ENCODE measurements around the gene KLHL29.
"Not testable (repeated sequence)": the region's sequence is repeated elsewhere in the genome, so short reads cannot be mapped to it uniquely, and the experiment has no call there.

The KLHL29 gene

DNA sequence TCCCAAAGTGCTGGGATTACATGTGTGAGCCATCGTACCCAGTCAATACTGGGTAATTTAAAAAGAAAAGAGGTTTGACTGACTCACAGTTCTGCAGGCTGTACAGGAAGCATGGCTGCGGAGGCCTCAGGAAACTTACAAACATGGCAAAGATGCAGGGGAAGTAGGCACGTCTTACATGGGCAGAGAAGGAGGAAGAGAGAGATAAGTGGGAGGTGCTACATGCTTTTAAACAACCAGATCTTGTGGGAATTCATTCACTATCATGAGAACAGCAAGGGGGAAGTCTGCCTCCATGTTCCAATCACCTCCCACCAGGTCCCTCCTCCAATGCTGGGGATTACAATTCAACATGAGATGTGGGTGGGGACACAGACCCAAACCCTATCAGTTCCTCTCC is 349.4 kb downstream of the KLHL29 start:
- in situ Hi-C loops (cut with MboI; ENCODE audit: low sequenced_read_pairs), result no loop called here

DNA sequence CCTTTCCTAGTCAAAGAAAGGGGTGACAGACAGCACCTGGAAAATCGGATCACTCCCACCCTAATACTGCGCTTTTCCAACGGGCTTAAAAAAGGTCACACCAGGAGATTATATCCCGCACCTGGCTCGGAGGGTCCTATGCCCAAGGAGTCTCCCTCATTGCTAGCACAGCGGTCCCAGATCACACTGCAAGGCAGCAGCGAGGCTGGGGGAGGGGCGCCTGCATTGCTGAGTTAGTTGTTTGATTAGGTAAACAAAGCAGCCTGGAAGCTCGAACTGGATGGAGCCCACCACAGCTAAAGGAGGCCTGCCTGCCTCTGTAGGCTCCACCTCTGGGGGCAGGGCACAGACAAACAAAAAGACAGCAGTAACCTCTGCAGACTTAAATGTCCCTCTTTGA is 351.8 kb downstream of the KLHL29 start:
- in situ Hi-C loops (cut with MboI; ENCODE audit: low sequenced_read_pairs), result not testable (repeated sequence)

GRCh38 chr2:23745068-23745725 is 360.2 kb downstream of the KLHL29 start:
- in situ Hi-C loops (cut with MboI; ENCODE audit: low sequenced_read_pairs), result no loop called here

GRCh38 chr2:23745726-23746105 is 360.7 kb downstream of the KLHL29 start:
- in situ Hi-C loops (cut with MboI; ENCODE audit: low sequenced_read_pairs), result no loop called here

GRCh38 chr2:23746141-23746863 is 361.3 kb downstream of the KLHL29 start:
- in situ Hi-C loops (cut with MboI; ENCODE audit: low sequenced_read_pairs), result no loop called here

DNA sequence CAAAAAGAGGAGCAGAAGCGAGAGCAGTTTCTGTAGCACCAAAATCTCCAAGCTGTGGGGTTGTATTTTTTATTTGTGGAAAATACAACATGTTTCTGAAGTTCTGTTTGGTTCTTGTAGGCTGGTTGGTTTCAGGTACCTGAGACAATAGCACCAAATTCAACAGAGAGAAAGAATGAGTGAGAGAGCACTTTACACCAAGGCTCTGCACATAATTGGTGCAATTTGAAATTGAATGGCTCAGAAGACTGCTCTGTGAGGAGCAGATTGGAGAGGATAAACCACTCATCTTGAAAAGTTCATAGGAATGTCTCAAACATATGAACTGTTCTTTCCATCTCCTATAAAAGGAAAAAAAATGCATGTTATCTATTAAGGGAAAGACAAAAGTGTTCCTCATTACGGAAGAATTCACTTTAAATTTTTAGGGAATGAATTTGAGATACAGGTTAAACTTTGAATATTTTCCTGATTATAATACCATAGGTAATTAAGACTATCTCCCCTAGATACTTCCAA is 366.8 kb downstream of the KLHL29 start:
- in situ Hi-C loops (cut with MboI; ENCODE audit: low sequenced_read_pairs), result no loop called here

- in situ Hi-C loops (cut with MboI; ENCODE audit: low sequenced_read_pairs), result no loop called here
Observed at GRCh38 chr2:23753291-23754010, 368.5 kb downstream of the KLHL29 start.

- in situ Hi-C loops (cut with MboI; ENCODE audit: low sequenced_read_pairs), result no loop called here
Observed at GRCh38 chr2:23754970-23755369, 370.0 kb downstream of the KLHL29 start.

- in situ Hi-C loops (cut with MboI; ENCODE audit: low sequenced_read_pairs), result no loop called here
Observed at GRCh38 chr2:23756593-23757292, 371.8 kb downstream of the KLHL29 start.

GRCh38 chr2:23757686-23758433 is 372.9 kb downstream of the KLHL29 start:
- in situ Hi-C loops (cut with MboI; ENCODE audit: low sequenced_read_pairs), result no loop called here
